Keratinocyte (primary cell): ENCODE data around the gene ARCN1. TPM values are rescaled to one million over a fixed set of nuclear protein-coding genes. Genes with fewer than 3 reads are reported as not detected.

Experiments used
- DNase-seq: peaks from one replicate; pipeline ENCODE4 v3.0.0-alpha.2; 2011; ENCODE audit warnings: low read depth, missing footprints, low spot score
- FAIRE-seq: peaks from 2 replicates; lab custom pipeline; 2011; peaks lifted over from hg19 to GRCh38; lab: Jason Lieb, UNC
- H2AFZ ChIP-seq: 2 replicates; pipeline ENCODE4 v1.6.0; 2012; ENCODE audit warnings: low read length, control low read depth, inconsistent platforms; ENCODE audit not compliant: control insufficient read depth
- H3K27ac ChIP-seq: 2 replicates; pipeline ENCODE4 v1.5.1; 2011; ENCODE audit warnings: low read length; ENCODE audit not compliant: control insufficient read depth, insufficient read depth
- H3K27me3 ChIP-seq: 3 replicates; pipeline ENCODE4 v1.6.0; 2011; ENCODE audit warnings: low read length; ENCODE audit not compliant: control insufficient read depth, insufficient read depth; ENCODE audit errors: extremely low read depth
- H3K36me3 ChIP-seq, 2 experiments: 2 replicates in 1 of 2; 3 replicates in 1 of 2; pipeline ENCODE4 v1.5.1; 2011; ENCODE audit warnings: low read length in 2 of 2, mild to moderate bottlenecking in 1 of 2; ENCODE audit not compliant: control insufficient read depth in 2 of 2, insufficient read depth in 2 of 2; ENCODE audit errors: extremely low read depth in 1 of 2
- H3K4me1 ChIP-seq: 3 replicates; pipeline ENCODE4 v1.5.1; 2011; ENCODE audit warnings: low read length; ENCODE audit not compliant: control insufficient read depth, insufficient read depth; ENCODE audit errors: extremely low read depth
- H3K4me2 ChIP-seq: 3 replicates; pipeline ENCODE4 v1.6.0; 2011; ENCODE audit warnings: low read depth, low read length; ENCODE audit not compliant: control insufficient read depth, insufficient read depth; ENCODE audit errors: extremely low read depth
- H3K4me3 ChIP-seq, 3 experiments: fragments of 200-600 bp in 1 of 3; sonication (generic) in 1 of 3; 2 replicates in 2 of 3; 3 replicates in 1 of 3; pipeline ENCODE4 v1.5.1; 2011 to 2016; ENCODE audit warnings: low read length in 3 of 3, mild to moderate bottlenecking in 3 of 3, control low read depth in 2 of 3, inconsistent platforms in 1 of 3, low read depth in 1 of 3, mixed read lengths in 1 of 3, mixed run types in 1 of 3, moderate library complexity in 1 of 3; ENCODE audit not compliant: control insufficient read depth in 2 of 3, insufficient read depth in 2 of 3; ENCODE audit errors: extremely low read depth in 1 of 3
- H3K79me2 ChIP-seq: 2 replicates; pipeline ENCODE4 v1.6.0; 2012; ENCODE audit warnings: low read length; ENCODE audit not compliant: control insufficient read depth, insufficient read depth
- H3K9ac ChIP-seq: 3 replicates; pipeline ENCODE4 v1.6.0; 2011; ENCODE audit warnings: low read length; ENCODE audit not compliant: control insufficient read depth, insufficient read depth; ENCODE audit errors: extremely low read depth
- H3K9me1 ChIP-seq: 3 replicates; pipeline ENCODE4 v1.6.0; 2011; ENCODE audit warnings: low read length; ENCODE audit not compliant: control insufficient read depth, insufficient read depth; ENCODE audit errors: extremely low read depth
- H3K9me3 ChIP-seq: 2 replicates; pipeline ENCODE4 v1.5.1; 2012; ENCODE audit warnings: low read depth, low read length; ENCODE audit not compliant: control insufficient read depth
- H4K20me1 ChIP-seq: 3 replicates; pipeline ENCODE4 v1.6.0; 2011; ENCODE audit warnings: low read length; ENCODE audit not compliant: control insufficient read depth, insufficient read depth; ENCODE audit errors: extremely low read depth
- EZH2 ChIP-seq: IDR thresholded peaks from one replicate; pipeline ENCODE4 v1.6.1; 2012; ENCODE audit warnings: inconsistent platforms, mild to moderate bottlenecking, low read length, moderate library complexity
- dilution Hi-C: fragments of 300-500 bp; cut with MboI; formaldehyde crosslinking; loops from one replicate; pipeline ENCODE4 v1.7.0; 2020; ENCODE audit warnings: low sequenced_read_pairs; ENCODE audit not compliant: extremely low pct_ligation_motif_present
- polyA plus RNA-seq, 5 experiments: library from polyadenylated mRNA; depleted of rRNA in 3 of 5; stranded (reverse) in 3 of 5; stranded (forward) in 1 of 5; unstranded in 1 of 5; fragments of >200 nt; gene quantifications; 1 replicate in 1 of 5; 2 replicates in 3 of 5; 3 replicates in 1 of 5; pipeline versions ENCODE4 v1.2.1 to v1.2.3, GENCODE V29; 2011 to 2012; ENCODE audit warnings: missing spikeins in 2 of 5, low read depth in 1 of 5, low replicate concordance in 1 of 5
- small RNA-seq, 3 experiments: library from RNA; depleted of rRNA; stranded (forward); fragments of <200 nt; gene quantifications; one replicate each; pipeline ENCODE3, GENCODE V24; 2012; ENCODE audit warnings: low read depth in 3 of 3, low replicate concordance in 1 of 3; ENCODE audit not compliant: insufficient read length in 3 of 3
- TF ChIP-seq, protein P1 (sequence below), 3 experiments: IDR thresholded peaks in 1 of 3; conservative IDR thresholded peaks in 1 of 3; optimal IDR thresholded peaks in 1 of 3; 2 replicates in 2 of 3; 3 replicates in 1 of 3; pipeline versions ENCODE3 to v1.5.1; 2011; ENCODE audit warnings: low read length in 3 of 3, mild to moderate bottlenecking in 3 of 3, moderate library complexity in 2 of 3, control low read depth in 1 of 3, inconsistent platforms in 1 of 3; ENCODE audit not compliant: insufficient read depth in 2 of 3; ENCODE audit errors: extremely low read depth in 1 of 3

ARCN1 gene
- polyA plus RNA-seq, 1 donor (not counting 4 experiments of a cell fraction or from before 2014, with no cell fraction given), result 150 TPM

- TF ChIP-seq, protein P1, sequence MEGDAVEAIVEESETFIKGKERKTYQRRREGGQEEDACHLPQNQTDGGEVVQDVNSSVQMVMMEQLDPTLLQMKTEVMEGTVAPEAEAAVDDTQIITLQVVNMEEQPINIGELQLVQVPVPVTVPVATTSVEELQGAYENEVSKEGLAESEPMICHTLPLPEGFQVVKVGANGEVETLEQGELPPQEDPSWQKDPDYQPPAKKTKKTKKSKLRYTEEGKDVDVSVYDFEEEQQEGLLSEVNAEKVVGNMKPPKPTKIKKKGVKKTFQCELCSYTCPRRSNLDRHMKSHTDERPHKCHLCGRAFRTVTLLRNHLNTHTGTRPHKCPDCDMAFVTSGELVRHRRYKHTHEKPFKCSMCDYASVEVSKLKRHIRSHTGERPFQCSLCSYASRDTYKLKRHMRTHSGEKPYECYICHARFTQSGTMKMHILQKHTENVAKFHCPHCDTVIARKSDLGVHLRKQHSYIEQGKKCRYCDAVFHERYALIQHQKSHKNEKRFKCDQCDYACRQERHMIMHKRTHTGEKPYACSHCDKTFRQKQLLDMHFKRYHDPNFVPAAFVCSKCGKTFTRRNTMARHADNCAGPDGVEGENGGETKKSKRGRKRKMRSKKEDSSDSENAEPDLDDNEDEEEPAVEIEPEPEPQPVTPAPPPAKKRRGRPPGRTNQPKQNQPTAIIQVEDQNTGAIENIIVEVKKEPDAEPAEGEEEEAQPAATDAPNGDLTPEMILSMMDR (optimal IDR thresholded peaks at IDR 0.05 in 1 of 3, IDR thresholded peaks at IDR 0.05 in 1 of 3, conservative IDR thresholded peaks at IDR 0.05 in 1 of 3; ENCODE audit: extremely low read depth in 1 of 3, insufficient read depth in 2 of 3, low read length in 3 of 3), result no peak
- no peak for TF ChIP-seq EZH2
- no peaks in the 10 kb centered on the region for H3K9me3 ChIP-seq
- no peak overlapping the region for H2AFZ ChIP-seq
- H3K4me1 ChIP-seq, result no peaks in the 10 kb centered on the region
- no peaks in the 10 kb centered on the region for H3K27me3 ChIP-seq
- no peak for FAIRE-seq
- H3K9me1 ChIP-seq, result no peaks in the 10 kb centered on the region
- H3K27ac ChIP-seq, result no peak overlapping the region
- DNase-seq, result no peak
- H4K20me1 ChIP-seq, result no peaks in the 10 kb centered on the region
- H3K36me3 ChIP-seq, result peaks cover 40 to 42% of the 10 kb centered on the region in 2 experiments
- H3K9ac ChIP-seq, result no peak overlapping the region
- dilution Hi-C loops, result no loop called here
- H3K4me3 ChIP-seq, result no peak overlapping the region
- H3K4me2 ChIP-seq, result no peak overlapping the region
- no peaks in the 10 kb centered on the region for H3K79me2 ChIP-seq
Measured at GRCh38 chr11:118650366-118650765, 78.2 kb downstream of the ARCN1 start.

DNA sequence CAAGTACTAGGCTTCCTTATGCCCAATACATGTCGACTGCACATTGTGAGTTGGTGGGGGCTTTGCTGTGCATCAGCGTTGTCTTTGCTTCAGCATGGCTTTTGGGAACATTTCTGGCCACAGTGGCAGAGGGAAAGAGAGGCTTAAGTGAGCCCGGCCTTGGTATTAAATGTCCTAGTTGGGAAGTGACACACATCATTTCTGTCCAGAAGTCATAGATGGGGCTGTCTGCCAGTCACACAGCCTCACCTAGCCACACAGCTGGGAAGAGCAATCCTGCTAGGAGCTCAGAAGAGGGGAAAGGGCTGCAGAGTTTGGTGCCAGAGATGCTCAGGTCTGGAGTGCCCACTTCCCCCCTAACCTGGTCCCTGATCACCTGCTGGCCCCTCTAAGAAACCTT is 79.6 kb downstream of the ARCN1 start:
- FAIRE-seq (no peak), DNase-seq (no peak)
- no peaks in the 10 kb centered on the region for H3K27me3 ChIP-seq
- H3K27ac ChIP-seq, result no peak overlapping the region
- no peaks in the 10 kb centered on the region for H3K9me3 ChIP-seq
- no peaks in the 10 kb centered on the region for H3K79me2 ChIP-seq
- no peaks in the 10 kb centered on the region for H3K9me1 ChIP-seq
- H3K4me3 ChIP-seq, result no peak overlapping the region
- H3K9ac ChIP-seq, result no peak overlapping the region
- no peak overlapping the region for H3K4me2 ChIP-seq
- H2AFZ ChIP-seq, result no peak overlapping the region
- H4K20me1 ChIP-seq, result no peaks in the 10 kb centered on the region
- no peak for TF ChIP-seq EZH2
- TF ChIP-seq, protein P1 (optimal IDR thresholded peaks at IDR 0.05 in 1 of 3, IDR thresholded peaks at IDR 0.05 in 1 of 3, conservative IDR thresholded peaks at IDR 0.05 in 1 of 3; ENCODE audit: extremely low read depth in 1 of 3, insufficient read depth in 2 of 3, low read length in 3 of 3), result no peak
- dilution Hi-C loops, result no loop called here
- H3K36me3 ChIP-seq, result peaks cover 39 to 43% of the 10 kb centered on the region in 2 experiments
- no peaks in the 10 kb centered on the region for H3K4me1 ChIP-seq

Small RNA genes lying within 50 kb of the gene (small RNA-seq; reads per million reads assigned to genes)
- gene RNU6-1157P, result 0 reads per million in 3 experiments

Other genes starting within 250 kb of the ARCN1 start
- gene CD3D, start 229.7 kb upstream of the ARCN1 start, polyA plus RNA-seq, result not detected in 3 replicates
- gene CD3G, start 228.1 kb upstream of the ARCN1 start, polyA plus RNA-seq, result not detected in 3 replicates
- 11.9 to 19.5 TPM (median 14.8 TPM) in 3 replicates for gene UBE4A, start 212.8 kb upstream of the ARCN1 start, polyA plus RNA-seq
- gene ATP5MG, start 170.8 kb upstream of the ARCN1 start, polyA plus RNA-seq, result 259 to 463 TPM (median 338 TPM) in 3 replicates
- gene KMT2A, start 135.9 kb upstream of the ARCN1 start, polyA plus RNA-seq, result 7.6 to 14.5 TPM (median 11.7 TPM) in 3 replicates
- 0.12 TPM in 1 of 3 replicates, not detected in the others for gene TTC36, start 44.9 kb upstream of the ARCN1 start, polyA plus RNA-seq
- gene TMEM25, start 41.2 kb upstream of the ARCN1 start, polyA plus RNA-seq, result 12.9 to 21.1 TPM (median 17.4 TPM) in 3 replicates
- gene IFT46, start 6.5 kb upstream of the ARCN1 start, polyA plus RNA-seq, result 31.2 to 34.9 TPM (median 32.9 TPM) in 3 replicates
- gene PHLDB1, start 35.2 kb downstream of the ARCN1 start, polyA plus RNA-seq, result 35.0 to 46.8 TPM (median 38.4 TPM) in 3 replicates
- not detected in 3 replicates for gene TREH, start 107.2 kb downstream of the ARCN1 start, polyA plus RNA-seq
- gene DDX6, start 218.8 kb downstream of the ARCN1 start, polyA plus RNA-seq, result 42.7 to 58.0 TPM (median 51.4 TPM) in 3 replicates